ENCODE results near the gene EIF2D.
"Not testable (repeated sequence)": the region's sequence is repeated elsewhere in the genome, so short reads cannot be mapped to it uniquely, and the experiment has no call there.

Gene EIF2D

DNA sequence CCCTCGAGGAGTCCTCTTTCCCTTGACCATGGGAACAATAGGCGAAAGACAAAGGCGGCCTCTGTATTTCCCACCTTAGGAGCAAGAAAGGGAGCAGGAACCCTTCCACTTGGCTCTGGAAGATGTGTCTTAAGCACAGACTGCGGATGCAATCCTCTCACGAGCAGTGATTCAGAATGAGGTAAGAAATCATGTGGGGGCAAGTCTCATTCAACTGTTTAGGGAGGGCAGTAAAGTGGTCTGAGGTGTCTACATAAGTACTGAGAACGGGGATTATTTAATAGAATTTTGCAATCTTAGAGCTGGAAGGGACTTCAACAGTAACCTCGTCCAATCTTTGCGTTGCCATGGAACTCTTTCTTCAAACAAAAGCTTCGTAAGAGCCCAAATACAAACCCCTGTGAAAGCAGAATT is 21.4 kb upstream of the EIF2D start:
- no peak overlapping the region for H3K4me2 ChIP-seq (ENCODE audit: low read depth, low read length, poor library complexity, severe bottlenecking)

DNA sequence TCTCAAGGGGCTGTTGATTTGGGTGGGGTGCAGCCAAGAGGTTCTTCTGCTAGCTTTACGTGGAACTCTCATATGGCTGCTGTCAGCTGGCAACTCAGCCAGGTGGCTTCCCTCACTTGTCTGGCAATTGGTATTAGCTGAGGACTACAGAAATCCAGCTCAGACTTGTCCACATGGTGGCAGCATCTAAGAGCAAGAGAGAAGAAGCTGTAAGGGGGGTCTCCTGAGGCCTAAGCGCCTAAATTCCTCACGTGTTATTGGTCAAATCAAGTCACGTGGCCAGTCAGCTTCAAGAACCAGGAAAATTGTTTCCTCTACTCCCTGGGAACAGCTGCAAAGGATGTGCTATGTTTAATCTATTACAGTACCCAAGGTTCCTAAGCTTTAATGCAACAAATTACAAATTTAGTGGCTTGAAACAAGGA is 18.8 kb upstream of the EIF2D start:
- H3K9ac ChIP-seq (ENCODE audit: low read length): no peak overlapping the region
- no peaks in the 10 kb centered on the region for H4K20me1 ChIP-seq (ENCODE audit: low read depth, low read length)
- no peaks in the 10 kb centered on the region for H3K9me2 ChIP-seq (replicated peaks; ENCODE audit: insufficient read depth, low read length)
- H2AFZ ChIP-seq (ENCODE audit: low read depth, low read length, severe bottlenecking): peak overlapping the region; percentile 29
- H3K36me3 ChIP-seq (ENCODE audit: low read length): no peaks in the 10 kb centered on the region
- no peak for TF ChIP-seq EZH2phosphoT487 (conservative IDR thresholded peaks at IDR 0.05; ENCODE audit: low read length)
- TF ChIP-seq, protein P1, sequence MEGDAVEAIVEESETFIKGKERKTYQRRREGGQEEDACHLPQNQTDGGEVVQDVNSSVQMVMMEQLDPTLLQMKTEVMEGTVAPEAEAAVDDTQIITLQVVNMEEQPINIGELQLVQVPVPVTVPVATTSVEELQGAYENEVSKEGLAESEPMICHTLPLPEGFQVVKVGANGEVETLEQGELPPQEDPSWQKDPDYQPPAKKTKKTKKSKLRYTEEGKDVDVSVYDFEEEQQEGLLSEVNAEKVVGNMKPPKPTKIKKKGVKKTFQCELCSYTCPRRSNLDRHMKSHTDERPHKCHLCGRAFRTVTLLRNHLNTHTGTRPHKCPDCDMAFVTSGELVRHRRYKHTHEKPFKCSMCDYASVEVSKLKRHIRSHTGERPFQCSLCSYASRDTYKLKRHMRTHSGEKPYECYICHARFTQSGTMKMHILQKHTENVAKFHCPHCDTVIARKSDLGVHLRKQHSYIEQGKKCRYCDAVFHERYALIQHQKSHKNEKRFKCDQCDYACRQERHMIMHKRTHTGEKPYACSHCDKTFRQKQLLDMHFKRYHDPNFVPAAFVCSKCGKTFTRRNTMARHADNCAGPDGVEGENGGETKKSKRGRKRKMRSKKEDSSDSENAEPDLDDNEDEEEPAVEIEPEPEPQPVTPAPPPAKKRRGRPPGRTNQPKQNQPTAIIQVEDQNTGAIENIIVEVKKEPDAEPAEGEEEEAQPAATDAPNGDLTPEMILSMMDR (IDR thresholded peaks at IDR 0.05; ENCODE audit: insufficient read depth, low read length, poor library complexity, severe bottlenecking): peak; percentile 44
- no peak overlapping the region for H3K4me3 ChIP-seq (ENCODE audit: insufficient read depth, low read length, poor library complexity, severe bottlenecking)
- no peaks in the 10 kb centered on the region for H3K9me3 ChIP-seq (ENCODE audit: insufficient read depth, low read length)
- peaks cover 10% of the 10 kb centered on the region for H3F3A ChIP-seq (ENCODE audit: insufficient read depth)
- H3K27ac ChIP-seq (ENCODE audit: low read depth, low read length): no peak overlapping the region
- H3K4me2 ChIP-seq (ENCODE audit: low read depth, low read length, poor library complexity, severe bottlenecking): no peak overlapping the region
- H3K79me2 ChIP-seq (ENCODE audit: insufficient read depth, low read length): no peaks in the 10 kb centered on the region
- no peaks in the 10 kb centered on the region; the same call in 1 of the 2 replicates for H3K27me3 ChIP-seq (ENCODE audit: low read length)

More for the DNA sequence above, 21.4 kb upstream of the EIF2D start:
- TF ChIP-seq EZH2phosphoT487 (conservative IDR thresholded peaks at IDR 0.05; ENCODE audit: low read length): no peak
- TF ChIP-seq, protein P1 (IDR thresholded peaks at IDR 0.05; ENCODE audit: insufficient read depth, low read length, poor library complexity, severe bottlenecking): no peak
- H3K36me3 ChIP-seq (ENCODE audit: low read length): no peaks in the 10 kb centered on the region
- H3F3A ChIP-seq (ENCODE audit: insufficient read depth): peaks cover 28% of the 10 kb centered on the region
- H3K27me3 ChIP-seq (ENCODE audit: low read length): no peaks in the 10 kb centered on the region
- no peak overlapping the region for H2AFZ ChIP-seq (ENCODE audit: low read depth, low read length, severe bottlenecking)
- H3K9me3 ChIP-seq (ENCODE audit: insufficient read depth, low read length): no peaks in the 10 kb centered on the region
- no peak overlapping the region for H3K4me3 ChIP-seq (ENCODE audit: insufficient read depth, low read length, poor library complexity, severe bottlenecking)
- H3K79me2 ChIP-seq (ENCODE audit: insufficient read depth, low read length): no peaks in the 10 kb centered on the region
- H4K20me1 ChIP-seq (ENCODE audit: low read depth, low read length): no peaks in the 10 kb centered on the region
- H3K27ac ChIP-seq (ENCODE audit: low read depth, low read length): no peak overlapping the region
- no peak overlapping the region for H3K9ac ChIP-seq (ENCODE audit: low read length)
- H3K9me2 ChIP-seq (replicated peaks; ENCODE audit: insufficient read depth, low read length): no peaks in the 10 kb centered on the region

DNA sequence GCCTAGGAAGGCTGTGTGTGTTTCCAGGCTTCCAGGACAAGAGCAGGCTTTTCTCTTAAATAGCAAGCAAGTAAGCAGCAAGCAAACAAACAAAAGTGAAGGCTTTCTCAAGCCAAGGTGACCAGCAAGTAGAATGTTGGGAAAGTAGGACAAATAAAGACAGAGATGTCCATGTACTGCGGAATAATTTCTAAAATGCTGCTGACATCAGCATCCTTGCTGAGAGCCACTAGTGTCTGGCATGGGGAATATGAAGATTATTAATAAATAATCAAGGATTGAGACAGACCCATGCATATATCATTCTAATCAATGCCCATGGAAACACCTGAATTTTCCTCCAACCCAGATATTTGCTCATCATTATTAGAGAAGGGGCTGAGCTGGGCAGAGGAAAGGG is 16.7 kb upstream of the EIF2D start:
- H3K9me2 ChIP-seq (replicated peaks; ENCODE audit: insufficient read depth, low read length): no peaks in the 10 kb centered on the region
- H2AFZ ChIP-seq (ENCODE audit: low read depth, low read length, severe bottlenecking): no peak overlapping the region
- no peak overlapping the region for H3K9ac ChIP-seq (ENCODE audit: low read length)
- H4K20me1 ChIP-seq (ENCODE audit: low read depth, low read length): no peaks in the 10 kb centered on the region
- TF ChIP-seq, protein P1 (IDR thresholded peaks at IDR 0.05; ENCODE audit: insufficient read depth, low read length, poor library complexity, severe bottlenecking): no peak
- no peak for TF ChIP-seq EZH2phosphoT487 (conservative IDR thresholded peaks at IDR 0.05; ENCODE audit: low read length)
- H3K27ac ChIP-seq (ENCODE audit: low read depth, low read length): no peak overlapping the region
- no peak overlapping the region for H3K4me2 ChIP-seq (ENCODE audit: low read depth, low read length, poor library complexity, severe bottlenecking)
- H3K79me2 ChIP-seq (ENCODE audit: insufficient read depth, low read length): no peaks in the 10 kb centered on the region
- no peak overlapping the region for H3K4me3 ChIP-seq (ENCODE audit: insufficient read depth, low read length, poor library complexity, severe bottlenecking)
- H3K27me3 ChIP-seq (ENCODE audit: low read length): no peaks in the 10 kb centered on the region; the same call in 1 of the 2 replicates
- H3F3A ChIP-seq (ENCODE audit: insufficient read depth): no peaks in the 10 kb centered on the region
- H3K36me3 ChIP-seq (ENCODE audit: low read length): no peaks in the 10 kb centered on the region
- no peaks in the 10 kb centered on the region for H3K9me3 ChIP-seq (ENCODE audit: insufficient read depth, low read length)

DNA sequence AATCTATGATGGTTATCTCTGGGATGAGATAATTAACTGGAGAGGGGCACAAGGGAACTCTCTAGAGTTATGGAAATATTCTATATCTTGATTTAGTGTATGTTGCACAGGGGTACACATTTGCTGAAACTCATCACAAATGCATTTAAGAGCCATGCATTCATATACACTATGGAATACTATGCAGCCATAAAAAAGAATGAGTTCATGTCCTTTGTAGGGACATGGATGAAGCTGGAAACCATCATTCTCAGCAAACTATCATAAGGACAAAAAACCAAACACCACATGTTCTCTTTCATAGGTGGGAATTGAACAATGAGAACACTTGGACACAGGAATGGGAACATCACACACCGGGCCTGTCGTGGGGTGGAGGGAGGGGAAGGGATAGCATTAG is 14.1 kb upstream of the EIF2D start:
- not testable (repeated sequence) for H3K36me3 ChIP-seq (ENCODE audit: low read length); H3K9me2 ChIP-seq (replicated peaks; ENCODE audit: insufficient read depth, low read length); H3K79me2 ChIP-seq (ENCODE audit: insufficient read depth, low read length); H3K9me3 ChIP-seq (ENCODE audit: insufficient read depth, low read length); H4K20me1 ChIP-seq (ENCODE audit: low read depth, low read length); H3K27me3 ChIP-seq (ENCODE audit: low read length); H2AFZ ChIP-seq (ENCODE audit: low read depth, low read length, severe bottlenecking); H3K4me2 ChIP-seq (ENCODE audit: low read depth, low read length, poor library complexity, severe bottlenecking); H3K9ac ChIP-seq (ENCODE audit: low read length); H3K27ac ChIP-seq (ENCODE audit: low read depth, low read length); H3K4me3 ChIP-seq (ENCODE audit: insufficient read depth, low read length, poor library complexity, severe bottlenecking); H3F3A ChIP-seq (ENCODE audit: insufficient read depth)

Measured in SU-DHL-6 (cell line).